SK-N-SH (cell line): ENCODE results near the gene KNSTRN. TPM values are rescaled to one million over a fixed set of nuclear protein-coding genes. Genes with fewer than 3 reads are reported as not detected.

Source experiments
- CHD2 ChIP-seq: fragments of 150-350 bp; IDR thresholded peaks from 2 replicates; pipeline ENCODE4 v1.6.1; 2018; ENCODE audit warnings: low read length; ENCODE audit not compliant: partially characterized antibody
- CTCF ChIP-seq: fragments of 200-600 bp; sonication (generic); IDR thresholded peaks from 2 replicates; pipeline ENCODE4 v1.6.1; 2017; ENCODE audit warnings: antibody characterized with exemption, mild to moderate bottlenecking, moderate library complexity
- EP300 ChIP-seq, 2 experiments: IDR thresholded peaks; 2 replicates each; pipeline versions ENCODE4 v1.4.0 to v1.6.1; 2012; ENCODE audit warnings: borderline replicate concordance in 1 of 2, low read depth in 1 of 2, low read length in 1 of 2
- EZH2phosphoT487 ChIP-seq: fragments of 200-600 bp; sonication (generic); IDR thresholded peaks from 2 replicates; pipeline ENCODE4 v1.6.1; 2017; ENCODE audit warnings: low read depth, mixed run types, mild to moderate bottlenecking, antibody characterized with exemption, moderate library complexity, borderline replicate concordance
- FOSL2 ChIP-seq: IDR thresholded peaks from 2 replicates; pipeline ENCODE4 v1.4.0; 2012; ENCODE audit warnings: low read depth, mild to moderate bottlenecking, moderate library complexity, borderline replicate concordance
- FOXJ3 ChIP-seq: sonication (generic); formaldehyde crosslinking; IDR thresholded peaks from 2 replicates; pipeline ENCODE4 v1.5.1; 2020; ENCODE audit warnings: mild to moderate bottlenecking, missing genetic modification reagents
- FOXM1 ChIP-seq: IDR thresholded peaks from 2 replicates; pipeline ENCODE4 v1.4.0; 2012; ENCODE audit warnings: low read depth, mild to moderate bottlenecking
- GATA2 ChIP-seq: sonication (generic); formaldehyde crosslinking; IDR thresholded peaks from 2 replicates; pipeline ENCODE4 v1.5.0; 2020; ENCODE audit warnings: mild to moderate bottlenecking, missing genetic modification reagents
- JUND ChIP-seq: IDR thresholded peaks from 2 replicates; pipeline ENCODE4 v1.4.0; 2012
- MAX ChIP-seq: IDR thresholded peaks from 2 replicates; pipeline ENCODE4 v1.4.0; 2012; ENCODE audit warnings: low read depth
- MEF2A ChIP-seq: IDR thresholded peaks from 2 replicates; pipeline ENCODE4 v1.4.0; 2012; ENCODE audit warnings: low read depth, borderline replicate concordance
- NRF1 ChIP-seq: IDR thresholded peaks from 2 replicates; pipeline ENCODE4 v1.6.1; 2012; ENCODE audit warnings: low read depth, mild to moderate bottlenecking, low read length
- PBX3 ChIP-seq: IDR thresholded peaks from 2 replicates; pipeline ENCODE4; 2012
- POLR2AphosphoS5 ChIP-seq: IDR thresholded peaks from 2 replicates; pipeline ENCODE4 v1.6.1; 2012; ENCODE audit warnings: low read depth, low read length
- RAD21 ChIP-seq: IDR thresholded peaks from 2 replicates; pipeline ENCODE4 v1.6.1; 2012; ENCODE audit warnings: mild to moderate bottlenecking, low read length
- RCOR1 ChIP-seq: fragments of 150-350 bp; IDR thresholded peaks from 2 replicates; pipeline ENCODE4 v1.6.1; 2017; ENCODE audit warnings: antibody characterized with exemption, low read length
- REST ChIP-seq: IDR thresholded peaks from 2 replicates; pipeline ENCODE4 v1.6.1; 2012; ENCODE audit warnings: mild to moderate bottlenecking, low read depth, low read length, moderate library complexity
- RFX5 ChIP-seq: IDR thresholded peaks from 2 replicates; pipeline ENCODE4 v1.6.1; 2012; ENCODE audit warnings: mild to moderate bottlenecking, improper control_type of control experiment, low read length
- RXRA ChIP-seq: IDR thresholded peaks from 2 replicates; pipeline ENCODE4 v1.4.0; 2012; ENCODE audit warnings: low read depth, mild to moderate bottlenecking, borderline replicate concordance
- SIN3A ChIP-seq: IDR thresholded peaks from 2 replicates; pipeline ENCODE4 v1.6.1; 2012; ENCODE audit warnings: low read depth, mild to moderate bottlenecking, low read length, moderate library complexity, borderline replicate concordance
- TAF1 ChIP-seq: IDR thresholded peaks from 2 replicates; pipeline ENCODE4 v1.6.1; 2012; ENCODE audit warnings: low read depth, mild to moderate bottlenecking, low read length, moderate library complexity, borderline replicate concordance
- TCF12 ChIP-seq: IDR thresholded peaks from 2 replicates; pipeline ENCODE4 v1.4.0; 2012
- TEAD4 ChIP-seq: IDR thresholded peaks from 2 replicates; pipeline ENCODE4 v1.4.0; 2012; ENCODE audit warnings: mild to moderate bottlenecking, borderline replicate concordance; ENCODE audit not compliant: insufficient read depth
- USF1 ChIP-seq: IDR thresholded peaks from 2 replicates; pipeline ENCODE4 v1.4.0; 2012; ENCODE audit warnings: low read depth, borderline replicate concordance
- YY1 ChIP-seq: IDR thresholded peaks from 2 replicates; pipeline ENCODE4 v1.4.0; 2012; ENCODE audit warnings: low read depth, mild to moderate bottlenecking
- polyA plus RNA-seq, 3 experiments: library from polyadenylated mRNA; depleted of rRNA; stranded (reverse); fragments of >200 nt; gene quantifications; 2 replicates each; pipeline ENCODE4 v1.2.3, GENCODE V29; 2012

Gene KNSTRN
- polyA plus RNA-seq, 1 of the 3 experiments (the other 2 are of a cell fraction): 25.5 TPM

GRCh38 chr15:40343512-40343911 lies 39.0 kb upstream of the KNSTRN start (continued):
- no peak for TF ChIP-seq CTCF
- no peak; the same call in 1 of the 2 replicates for TF ChIP-seq JUND
- no peak for TF ChIP-seq TEAD4
- no peak for TF ChIP-seq NRF1
- TF ChIP-seq REST: no peak; the same call in 1 of the 2 replicates
- TF ChIP-seq FOSL2: peak; percentile 88; the same call in 1 of the 2 replicates
- TF ChIP-seq TAF1: peak; percentile 69
- no peak for TF ChIP-seq MEF2A
- no peak for TF ChIP-seq FOXJ3 (CRISPR knock-in tag)
- TF ChIP-seq YY1: no peak
- TF ChIP-seq FOXM1: no peak
- TF ChIP-seq RXRA: no peak
- TF ChIP-seq RAD21: no peak
- no peak for TF ChIP-seq GATA2 (CRISPR knock-in tag)
- TF ChIP-seq POLR2AphosphoS5: peak; percentile 66; the same call in 1 of the 2 replicates
- TF ChIP-seq MAX: peak; percentile 84
- peak; percentile 56; the same call in 1 of the 2 replicates for TF ChIP-seq PBX3
- no peak for TF ChIP-seq SIN3A
- peak; percentile 97 for TF ChIP-seq RFX5
- no peak for TF ChIP-seq EZH2phosphoT487
- no peak for TF ChIP-seq CHD2
- peak; percentile 64 for TF ChIP-seq TCF12
- no peak for TF ChIP-seq USF1
- no peak for TF ChIP-seq RCOR1
- peak in 1 of 2 experiments; percentile 71; a peak in 1 of 4 replicates for TF ChIP-seq EP300 (IDR thresholded peaks at IDR 0.05; ENCODE audit: borderline replicate concordance in 1 of 2, low read depth in 1 of 2, low read length in 1 of 2)
